Stimulated activated CD8-positive, alpha-beta memory T cell treated with anti-CD3 and anti-CD28 coated beads, Interleukin-4, amount 100 ng/mL, for 1 hour (primary cell): ENCODE results near the gene RAX2.
A peak's percentile ranks its signal among the peaks of the same experiment; 100 is the strongest.
"Not testable (repeated sequence)": the region's sequence is repeated elsewhere in the genome, so short reads cannot be mapped to it uniquely, and the experiment has no call there.

Source experiments
- DNase-seq, 2 donors: peaks; one replicate each; pipeline ENCODE4 v3.0.0-alpha.2; 2020; ENCODE audit warnings: low read depth in 2 of 2, low spot score in 1 of 2

RAX2 gene

GRCh38 chr19:3761382-3762129 is 10.5 kb downstream of the RAX2 start, which contains the start of gene APBA3:
TSS of gene APBA3 (minus strand) at chr19:3761692. CDS start at chr19:3760264, 1,428 bp downstream.
- DNase-seq, result peak; percentile 90 to 91

- DNase-seq, result no peak
These were observed 11.1 kb downstream of the RAX2 start for GRCh38 chr19:3760871-3761361.

- no peak for DNase-seq
These were observed 12.4 kb downstream of the RAX2 start for GRCh38 chr19:3759482-3760254.

- DNase-seq, result not testable (repeated sequence)
These were observed 13.7 kb downstream of the RAX2 start for GRCh38 chr19:3758297-3758696.

GRCh38 chr19:3757705-3758104 is 14.3 kb downstream of the RAX2 start:
- not testable (repeated sequence) for DNase-seq

DNA sequence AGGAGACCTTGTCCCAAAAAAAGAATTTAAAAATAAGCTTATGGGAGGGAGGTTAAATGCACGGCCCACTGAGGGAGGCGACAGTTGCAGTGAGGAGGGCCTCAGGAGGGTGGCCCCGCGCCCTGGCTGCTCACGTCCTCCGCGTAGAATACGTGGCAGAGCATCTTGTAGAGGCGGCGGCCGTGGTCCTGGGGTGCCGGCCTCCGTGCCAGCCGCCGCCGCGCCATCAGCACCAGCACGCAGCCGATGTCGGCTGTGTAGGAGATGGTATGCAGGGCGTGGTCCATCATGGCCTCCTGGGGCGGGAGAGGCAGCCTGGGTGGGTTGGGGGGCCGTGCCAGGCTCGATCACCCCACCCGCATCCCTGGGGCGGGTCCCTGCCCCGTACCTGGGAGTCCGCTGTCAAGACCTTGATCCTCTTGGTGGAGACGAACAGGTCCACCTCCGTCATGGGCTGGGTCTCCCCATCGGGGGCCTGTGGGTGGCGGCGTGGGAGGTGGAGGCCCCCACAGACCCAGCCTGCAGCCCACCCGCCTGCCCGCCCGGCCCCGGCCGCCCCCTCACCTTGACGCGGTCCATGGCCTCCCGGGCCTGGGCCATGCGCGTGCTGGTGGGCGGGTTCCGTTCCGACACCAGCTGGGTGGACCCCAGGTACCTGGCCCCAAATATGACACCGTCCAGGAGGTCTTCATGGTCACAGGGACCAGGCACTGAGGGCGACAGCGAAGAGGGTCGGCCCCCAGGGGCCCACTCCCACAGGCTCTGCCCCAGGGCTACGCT is 18.2 kb downstream of the RAX2 start:
- DNase-seq, result no peak

- no peak for DNase-seq
These were observed 19.5 kb downstream of the RAX2 start for GRCh38 chr19:3752492-3752891.

GRCh38 chr19:3751236-3751635 is 20.8 kb downstream of the RAX2 start:
- no peak for DNase-seq

DNA sequence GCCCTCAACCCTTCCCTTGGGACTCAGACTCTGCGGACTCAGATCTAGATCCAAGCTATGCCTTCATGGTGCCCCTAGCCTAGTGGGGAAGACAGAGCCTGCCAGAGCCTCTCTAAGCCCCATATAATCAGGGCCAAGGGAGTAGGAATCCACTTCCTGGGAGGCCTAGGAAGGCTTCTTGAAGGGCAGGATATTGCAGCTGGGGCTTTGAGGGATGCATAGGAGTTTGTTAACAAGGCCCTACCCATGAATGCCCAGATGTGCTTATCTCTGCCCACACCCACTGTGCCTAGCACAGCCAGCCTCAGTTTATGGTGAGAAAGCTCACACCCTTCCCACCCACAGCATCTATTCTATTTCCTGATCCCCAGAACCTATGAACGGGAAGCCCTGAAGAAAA is 21.8 kb downstream of the RAX2 start:
- no peak for DNase-seq

DNA sequence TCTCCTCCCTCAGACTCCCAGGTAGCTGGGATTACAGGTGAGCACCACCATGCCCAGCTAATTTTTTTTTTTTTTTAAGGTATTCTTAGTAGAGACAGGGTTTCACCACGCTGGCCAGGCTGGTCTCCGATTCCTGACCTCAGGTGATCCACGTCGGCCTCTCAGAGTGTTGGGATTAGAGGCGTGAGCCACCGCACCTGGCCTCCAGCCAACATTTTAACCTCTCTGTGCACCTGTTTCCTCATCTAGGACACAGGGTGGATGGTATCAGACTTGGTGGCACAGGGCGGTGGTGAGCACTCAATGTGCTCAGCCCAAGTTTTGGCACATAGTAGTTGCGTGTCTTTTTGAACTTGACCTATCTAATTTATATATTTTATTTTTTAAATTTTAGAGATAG is 23.1 kb downstream of the RAX2 start:
- no peak for DNase-seq

- no peak for DNase-seq
These were observed 25.5 kb downstream of the RAX2 start for GRCh38 chr19:3746371-3747056.

DNA sequence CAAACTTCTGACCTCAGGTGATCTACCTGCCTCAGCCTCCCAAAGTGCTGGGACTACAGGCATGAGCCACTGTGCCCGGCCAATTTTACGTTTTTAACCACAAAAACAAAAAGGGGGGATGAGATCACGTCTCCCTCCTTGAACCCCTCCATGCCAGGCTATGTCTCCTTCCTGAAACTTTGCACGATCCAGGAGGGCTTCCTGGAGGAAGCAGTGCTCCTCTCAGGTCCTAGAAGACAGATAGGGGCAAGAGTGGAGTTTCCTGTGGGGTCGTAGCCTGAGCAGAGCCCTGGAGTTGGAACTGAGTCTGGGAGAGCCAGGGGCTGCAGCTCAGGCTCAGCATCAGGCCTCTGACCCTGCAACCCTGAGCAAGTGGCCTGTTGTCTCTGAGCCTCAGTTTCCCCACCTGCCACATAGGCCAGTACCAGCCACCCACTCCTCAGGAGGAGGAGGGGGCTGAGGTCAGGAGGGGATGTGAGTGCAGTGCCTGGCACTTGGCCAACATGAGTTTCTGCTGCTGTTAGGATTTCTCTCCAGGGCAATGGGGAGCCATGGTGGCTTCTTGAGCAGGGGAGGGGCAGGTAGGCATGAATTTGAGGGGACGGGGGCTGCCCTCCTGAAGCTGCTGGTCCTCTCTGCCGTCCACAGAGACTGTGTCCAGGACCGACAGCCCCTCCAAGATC is 26.5 kb downstream of the RAX2 start:
- no peak for DNase-seq

DNA sequence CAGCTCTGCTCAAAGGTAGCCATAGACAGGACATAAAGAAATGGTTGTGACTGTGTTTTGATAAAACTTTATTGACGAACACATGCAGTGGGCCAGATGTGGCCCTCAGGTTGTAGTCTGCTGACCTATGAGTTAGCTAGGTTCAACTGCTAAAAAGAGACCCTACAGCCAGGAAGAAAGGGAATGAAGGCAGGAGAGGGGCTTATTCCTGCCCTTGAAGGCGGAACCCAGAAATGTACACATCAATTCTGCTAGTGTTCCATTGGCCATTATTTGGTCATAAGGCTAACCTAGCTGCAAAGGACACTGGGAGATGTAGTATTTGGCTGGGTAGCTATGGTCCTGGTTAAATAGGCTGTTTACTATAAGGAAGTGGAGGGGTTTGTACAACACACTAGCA is 28.5 kb downstream of the RAX2 start:
- no peak for DNase-seq

DNA sequence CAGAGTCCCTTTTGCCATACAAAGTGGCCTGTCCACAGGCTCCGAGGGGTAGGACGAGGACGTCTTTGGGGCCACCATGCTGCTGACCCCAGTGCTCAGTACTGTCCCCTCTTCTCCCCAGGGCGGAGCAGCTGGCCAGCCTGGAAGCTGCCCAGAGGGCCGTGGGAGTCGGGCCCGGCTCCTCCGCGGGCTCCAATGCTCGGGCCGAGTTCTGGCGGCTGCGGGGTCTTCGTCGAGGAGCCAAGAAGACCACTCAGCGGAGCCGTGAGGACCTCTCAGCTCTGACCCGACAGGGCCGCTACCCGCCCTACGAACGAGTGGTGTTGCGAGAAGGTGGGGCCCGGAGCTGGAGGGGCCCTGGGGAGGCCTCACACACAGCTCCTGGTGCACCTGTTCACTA is 31.6 kb downstream of the RAX2 start:
- no peak for DNase-seq

GRCh38 chr19:3738477-3739220 is 33.4 kb downstream of the RAX2 start:
- DNase-seq, result no peak

DNA sequence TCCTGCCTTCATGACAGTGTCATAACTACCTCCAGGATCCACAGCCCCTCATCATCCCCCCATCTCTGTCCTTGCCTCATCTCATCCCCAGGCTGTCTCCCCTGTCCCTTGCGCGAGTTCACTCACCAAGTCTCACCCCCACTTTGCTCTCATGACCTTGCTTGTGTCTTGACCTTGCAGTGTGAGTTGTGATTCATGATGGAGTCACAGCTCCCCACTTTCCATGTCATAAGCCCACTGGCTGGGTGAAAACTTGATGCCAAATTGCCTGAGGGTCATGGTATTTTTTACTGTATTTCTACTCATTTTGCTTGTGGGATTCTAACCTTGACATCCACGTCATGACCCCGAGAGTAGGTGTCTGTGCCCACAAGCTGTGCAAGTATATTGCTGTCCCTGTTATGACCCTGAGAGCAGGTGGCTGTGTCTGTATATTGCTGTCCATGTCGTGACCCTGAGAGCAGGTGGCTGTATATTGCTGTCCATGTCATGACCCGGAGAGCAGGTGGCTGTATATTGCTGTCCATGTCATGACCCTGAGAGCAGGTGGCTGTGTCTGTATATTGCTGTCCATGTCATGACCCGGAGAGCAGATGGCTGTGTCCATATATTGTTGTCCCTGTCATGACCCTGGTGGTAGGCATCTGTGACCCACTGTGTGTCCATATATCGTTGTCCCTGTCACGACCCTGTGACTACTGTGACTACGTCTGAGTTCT is 34.4 kb downstream of the RAX2 start:
- DNase-seq, result no peak

DNA sequence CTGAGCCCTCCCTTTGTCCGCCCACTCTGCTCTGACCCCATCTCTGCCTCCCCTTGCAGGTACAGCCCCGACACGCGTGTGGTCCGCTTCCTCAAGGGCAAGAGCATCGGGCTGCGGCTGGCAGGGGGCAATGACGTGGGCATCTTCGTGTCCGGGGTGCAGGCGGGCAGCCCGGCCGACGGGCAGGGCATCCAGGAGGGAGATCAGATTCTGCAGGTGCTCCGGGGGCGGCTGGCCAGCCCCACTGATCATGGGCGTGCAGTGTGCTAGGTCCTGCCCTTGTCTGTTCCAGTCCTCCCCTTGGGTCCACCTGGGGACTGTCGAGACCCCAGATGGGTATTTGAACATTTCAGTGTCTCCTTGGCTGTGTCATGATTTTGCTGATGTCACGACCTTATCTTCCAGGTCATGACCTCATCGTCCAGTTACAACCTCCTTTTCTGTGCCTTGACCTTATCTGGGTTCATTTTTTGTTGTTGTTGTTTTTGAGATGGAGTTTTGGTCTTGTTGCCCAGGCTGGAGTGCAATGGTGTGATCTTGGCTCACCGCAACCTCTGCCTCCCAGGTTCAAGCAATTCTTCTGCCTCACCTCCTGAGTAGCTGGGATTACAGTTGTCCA is 35.8 kb downstream of the RAX2 start:
- DNase-seq, result no peak

- DNase-seq, result no peak
These were observed 37.8 kb downstream of the RAX2 start for GRCh38 chr19:3734310-3734600.
